Loucy (cell line): Measurements from ENCODE around the gene IGSF21.

Experiments
- CTCF ChIP-seq: fragments of 200-600 bp; sonication (generic); conservative IDR thresholded peaks from 2 replicates; pipeline ENCODE4 v1.5.1; 2014; ENCODE audit warnings: mild to moderate bottlenecking, antibody characterized with exemption, low read length
- EZH2phosphoT487 ChIP-seq: fragments of 200-600 bp; IDR thresholded peaks from 2 replicates; pipeline ENCODE4 v1.6.1; 2018; ENCODE audit warnings: antibody characterized with exemption, mild to moderate bottlenecking, moderate library complexity, borderline replicate concordance

GRCh38 chr1:18123467-18123992 is 15.9 kb downstream of the IGSF21 start:
- no peak for TF ChIP-seq CTCF
- TF ChIP-seq EZH2phosphoT487, result no peak
